ENCODE results near the gene RBMY1F. TPM values are rescaled to one million over a fixed set of nuclear protein-coding genes. Genes with fewer than 3 reads are reported as not detected.
"Not testable (repeated sequence)": the region's sequence is repeated elsewhere in the genome, so short reads cannot be mapped to it uniquely, and the experiment has no call there.

The RBMY1F gene
- total RNA-seq (2013), result not detected
- polyA plus RNA-seq (not detected), polyA minus RNA-seq (not detected in 2 replicates), total RNA-seq (0 reads per million in 11 experiments)

GRCh38 chrY:22182823-22183222 lies at the start of gene RBMY1F:
Gene RBMY1F (minus strand): TSS chrY:22182923. CDS start chrY:22180969, 1,954 bp downstream.
- H3K4me1 ChIP-seq (ENCODE audit: control insufficient read depth in 1 of 2, insufficient read depth in 2 of 2, low read length in 2 of 2); H3K4me3 Mint-ChIP-seq; H3K4me1 Mint-ChIP-seq; H3K4me3 ChIP-seq (replicated peaks in 1 of 3; ENCODE audit: low read depth in 2 of 3, low read length in 3 of 3); H3K27ac Mint-ChIP-seq; DNase-seq; H3K27me3 ChIP-seq (ENCODE audit: control insufficient read depth in 2 of 2, insufficient read depth in 2 of 2, low read length in 2 of 2); H3K36me3 ChIP-seq (replicated peaks in 1 of 2; ENCODE audit: control insufficient read depth in 1 of 2, insufficient read depth in 2 of 2, low read length in 2 of 2); H3K9me3 ChIP-seq (replicated peaks in 1 of 2; ENCODE audit: control insufficient read depth in 1 of 2, insufficient read depth in 1 of 2, low read length in 2 of 2); H4K20me1 ChIP-seq (ENCODE audit: insufficient read depth, low read length); H3K4me2 ChIP-seq (replicated peaks; ENCODE audit: extremely low read depth, low read length, poor library complexity, severe bottlenecking); H3K79me2 ChIP-seq (ENCODE audit: insufficient read depth, low read length); H3K27ac ChIP-seq (ENCODE audit: low read depth in 1 of 2, low read length in 2 of 2); intact Hi-C loops (cut with micrococcal nuclease); H3K9me3 Mint-ChIP-seq; H3K36me3 Mint-ChIP-seq; H3K27me3 Mint-ChIP-seq (ENCODE audit: low read depth in 3 of 3); H2AFZ ChIP-seq (ENCODE audit: insufficient read depth, low read depth, low read length, poor library complexity, severe bottlenecking); H3K9ac ChIP-seq (ENCODE audit: insufficient read depth, low read length, poor library complexity, severe bottlenecking): not testable (repeated sequence)
- no CpG with 5 or more reads among the region's 31 CpGs for WGBS (ENCODE audit: insufficient coverage)

DNA sequence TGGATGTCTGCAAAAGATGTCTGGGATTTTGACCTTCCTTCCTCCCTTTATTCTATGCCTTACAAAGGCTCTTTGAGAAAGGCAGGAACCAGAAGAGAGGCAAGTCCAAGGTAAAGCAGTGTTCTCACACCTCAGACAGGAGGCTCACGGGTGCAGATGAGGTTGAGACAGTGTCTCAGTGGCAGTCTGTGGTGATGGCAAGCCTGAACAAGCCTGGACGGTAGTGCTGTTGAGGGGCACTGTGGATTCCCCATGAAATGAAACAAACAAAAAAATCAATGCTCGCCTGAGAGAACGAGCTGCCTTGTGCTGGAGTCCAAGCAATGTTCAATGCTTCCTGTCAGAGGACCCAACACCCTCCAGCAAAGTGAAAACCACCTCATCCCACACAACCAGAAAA lies 31.6 kb downstream of the RBMY1F start:
- H3K4me3 ChIP-seq (replicated peaks in 1 of 3; ENCODE audit: low read depth in 2 of 3, low read length in 3 of 3); H3K9me3 ChIP-seq (replicated peaks in 1 of 2; ENCODE audit: control insufficient read depth in 1 of 2, insufficient read depth in 1 of 2, low read length in 2 of 2); H3K9me3 Mint-ChIP-seq; H3K4me1 Mint-ChIP-seq; H4K20me1 ChIP-seq (ENCODE audit: insufficient read depth, low read length); H3K4me3 Mint-ChIP-seq; H3K36me3 Mint-ChIP-seq; H3K36me3 ChIP-seq (replicated peaks in 1 of 2; ENCODE audit: control insufficient read depth in 1 of 2, insufficient read depth in 2 of 2, low read length in 2 of 2); intact Hi-C loops (cut with micrococcal nuclease); H2AFZ ChIP-seq (ENCODE audit: insufficient read depth, low read depth, low read length, poor library complexity, severe bottlenecking); H3K79me2 ChIP-seq (ENCODE audit: insufficient read depth, low read length); H3K27me3 Mint-ChIP-seq (ENCODE audit: low read depth in 3 of 3); DNase-seq; H3K27ac ChIP-seq (ENCODE audit: low read depth in 1 of 2, low read length in 2 of 2); H3K27ac Mint-ChIP-seq; H3K4me1 ChIP-seq (ENCODE audit: control insufficient read depth in 1 of 2, insufficient read depth in 2 of 2, low read length in 2 of 2); H3K9ac ChIP-seq (ENCODE audit: insufficient read depth, low read length, poor library complexity, severe bottlenecking); H3K27me3 ChIP-seq (ENCODE audit: control insufficient read depth in 2 of 2, insufficient read depth in 2 of 2, low read length in 2 of 2); H3K4me2 ChIP-seq (replicated peaks; ENCODE audit: extremely low read depth, low read length, poor library complexity, severe bottlenecking): not testable (repeated sequence)
- no CpG with 5 or more reads among the region's 4 CpGs for WGBS (ENCODE audit: insufficient coverage)

DNA sequence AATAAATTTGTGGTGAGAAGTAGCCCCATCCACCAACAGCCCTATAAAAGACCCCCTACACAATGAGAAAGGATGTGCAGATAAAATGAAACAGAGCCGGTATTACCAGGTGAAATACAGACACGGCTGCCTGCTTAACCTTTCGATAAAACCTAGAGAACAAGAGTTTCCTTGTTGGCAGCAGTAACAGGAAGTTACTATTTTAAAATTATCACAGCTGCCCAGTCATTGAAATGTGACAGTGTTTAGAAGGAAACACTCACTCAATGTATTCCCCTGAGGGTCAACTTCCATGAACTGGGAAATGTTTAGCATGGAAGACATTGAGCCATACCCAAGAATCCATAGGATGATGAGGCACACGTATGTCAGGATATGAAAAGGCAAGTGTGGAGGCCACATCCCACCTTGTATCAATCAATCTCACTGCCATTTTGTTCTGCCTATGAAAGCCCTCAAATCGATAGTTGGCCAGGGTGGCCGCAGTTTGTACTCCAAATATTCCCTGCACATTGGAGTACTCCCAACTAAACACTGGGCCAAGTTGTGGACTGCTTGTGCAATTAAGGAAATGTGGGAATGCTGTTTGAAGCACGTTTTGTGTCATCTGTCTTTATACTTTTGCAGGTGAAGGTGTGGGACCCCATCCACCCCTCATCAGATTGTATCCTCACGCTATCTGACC lies 41.6 kb downstream of the RBMY1F start:
- H3K36me3 ChIP-seq (replicated peaks in 1 of 2; ENCODE audit: control insufficient read depth in 1 of 2, insufficient read depth in 2 of 2, low read length in 2 of 2); H3K36me3 Mint-ChIP-seq; H3K4me3 ChIP-seq (replicated peaks in 1 of 3; ENCODE audit: low read depth in 2 of 3, low read length in 3 of 3); H2AFZ ChIP-seq (ENCODE audit: insufficient read depth, low read depth, low read length, poor library complexity, severe bottlenecking); H3K27ac Mint-ChIP-seq; intact Hi-C loops (cut with micrococcal nuclease); H3K4me2 ChIP-seq (replicated peaks; ENCODE audit: extremely low read depth, low read length, poor library complexity, severe bottlenecking); H3K4me1 Mint-ChIP-seq; H4K20me1 ChIP-seq (ENCODE audit: insufficient read depth, low read length); H3K27me3 Mint-ChIP-seq (ENCODE audit: low read depth in 3 of 3); H3K9me3 ChIP-seq (replicated peaks in 1 of 2; ENCODE audit: control insufficient read depth in 1 of 2, insufficient read depth in 1 of 2, low read length in 2 of 2); H3K9ac ChIP-seq (ENCODE audit: insufficient read depth, low read length, poor library complexity, severe bottlenecking); H3K4me3 Mint-ChIP-seq; H3K27me3 ChIP-seq (ENCODE audit: control insufficient read depth in 2 of 2, insufficient read depth in 2 of 2, low read length in 2 of 2); H3K4me1 ChIP-seq (ENCODE audit: control insufficient read depth in 1 of 2, insufficient read depth in 2 of 2, low read length in 2 of 2); DNase-seq; H3K9me3 Mint-ChIP-seq; H3K79me2 ChIP-seq (ENCODE audit: insufficient read depth, low read length); H3K27ac ChIP-seq (ENCODE audit: low read depth in 1 of 2, low read length in 2 of 2): not testable (repeated sequence)
- no CpG with 5 or more reads among the region's 8 CpGs for WGBS (ENCODE audit: insufficient coverage)

DNA sequence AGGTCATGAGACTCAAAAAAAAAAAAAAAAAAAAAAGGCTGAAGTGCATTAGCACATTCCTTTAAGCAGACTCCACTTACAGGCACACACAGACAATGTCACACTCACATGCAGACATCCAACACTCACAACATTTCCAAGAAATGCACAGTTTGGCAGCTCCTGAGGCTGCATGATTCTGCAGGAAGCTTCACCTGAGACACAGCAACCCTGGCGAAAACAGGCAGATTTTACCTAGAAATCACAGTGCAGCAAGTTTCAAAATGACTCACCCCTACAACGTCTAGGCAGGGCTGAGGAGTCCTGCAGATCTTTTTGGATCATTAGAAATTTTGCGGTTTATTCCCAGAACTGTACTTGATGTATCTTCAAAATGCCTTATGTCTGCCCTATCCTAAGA lies 48.0 kb downstream of the RBMY1F start:
- H3K27me3 Mint-ChIP-seq (ENCODE audit: low read depth in 3 of 3); H3K27me3 ChIP-seq (ENCODE audit: control insufficient read depth in 2 of 2, insufficient read depth in 2 of 2, low read length in 2 of 2); H3K36me3 Mint-ChIP-seq; H3K4me2 ChIP-seq (replicated peaks; ENCODE audit: extremely low read depth, low read length, poor library complexity, severe bottlenecking); DNase-seq; H3K4me1 ChIP-seq (ENCODE audit: control insufficient read depth in 1 of 2, insufficient read depth in 2 of 2, low read length in 2 of 2); H3K79me2 ChIP-seq (ENCODE audit: insufficient read depth, low read length); H4K20me1 ChIP-seq (ENCODE audit: insufficient read depth, low read length); H3K4me3 ChIP-seq (replicated peaks in 1 of 3; ENCODE audit: low read depth in 2 of 3, low read length in 3 of 3); H3K4me1 Mint-ChIP-seq; H3K9ac ChIP-seq (ENCODE audit: insufficient read depth, low read length, poor library complexity, severe bottlenecking); H3K9me3 Mint-ChIP-seq; H3K27ac ChIP-seq (ENCODE audit: low read depth in 1 of 2, low read length in 2 of 2); H2AFZ ChIP-seq (ENCODE audit: insufficient read depth, low read depth, low read length, poor library complexity, severe bottlenecking); intact Hi-C loops (cut with micrococcal nuclease); H3K36me3 ChIP-seq (replicated peaks in 1 of 2; ENCODE audit: control insufficient read depth in 1 of 2, insufficient read depth in 2 of 2, low read length in 2 of 2); H3K4me3 Mint-ChIP-seq; H3K9me3 ChIP-seq (replicated peaks in 1 of 2; ENCODE audit: control insufficient read depth in 1 of 2, insufficient read depth in 1 of 2, low read length in 2 of 2); H3K27ac Mint-ChIP-seq: not testable (repeated sequence)
- no CpG with 5 or more reads among the region's 3 CpGs for WGBS (ENCODE audit: insufficient coverage)
